ENCODE results near the gene CKAP2L. TPM values are rescaled to one million over a fixed set of nuclear protein-coding genes. Genes with fewer than 3 reads are reported as not detected.

The CKAP2L gene
- total RNA-seq, 1 donor from 2014 or later, result 0.26 TPM

- Histone ChIP-seq H3K4me3 (ENCODE audit: low read depth, low read length) (no peak overlapping the region), H3K27me3 (ENCODE audit: control insufficient read depth, insufficient read depth, low read length) (no peaks in the 10 kb centered on the region), H3K36me3 (ENCODE audit: control insufficient read depth, insufficient read depth, low read length) (no peaks in the 10 kb centered on the region)
- TF ChIP-seq CTCF (IDR thresholded peaks at IDR 0.05; ENCODE audit: insufficient read depth, low read length, severe bottlenecking), result no peak
- no peak for DNase-seq (ENCODE audit: low read depth)
- FAIRE-seq, result no peak
Measured at GRCh38 chr2:112694182-112694581, 70.2 kb downstream of the CKAP2L start.

GRCh38 chr2:112693596-112693995 is 70.8 kb downstream of the CKAP2L start:
- no peak for DNase-seq (ENCODE audit: low read depth)
- Histone ChIP-seq H3K36me3 (ENCODE audit: control insufficient read depth, insufficient read depth, low read length) (no peaks in the 10 kb centered on the region), H3K27me3 (ENCODE audit: control insufficient read depth, insufficient read depth, low read length) (no peaks in the 10 kb centered on the region), H3K4me3 (ENCODE audit: low read depth, low read length) (no peak overlapping the region)
- no peak for FAIRE-seq
- no peak for TF ChIP-seq CTCF (IDR thresholded peaks at IDR 0.05; ENCODE audit: insufficient read depth, low read length, severe bottlenecking)

- H3K36me3 ChIP-seq (ENCODE audit: control insufficient read depth, insufficient read depth, low read length), result no peaks in the 10 kb centered on the region
- FAIRE-seq (no peak), DNase-seq (ENCODE audit: low read depth) (peak; percentile 77)
- no peak overlapping the region for H3K4me3 ChIP-seq (ENCODE audit: low read depth, low read length)
- TF ChIP-seq CTCF (IDR thresholded peaks at IDR 0.05; ENCODE audit: insufficient read depth, low read length, severe bottlenecking), result no peak
- no peaks in the 10 kb centered on the region for H3K27me3 ChIP-seq (ENCODE audit: control insufficient read depth, insufficient read depth, low read length)
Measured at GRCh38 chr2:112692918-112693317, 71.5 kb downstream of the CKAP2L start.

GRCh38 chr2:112692495-112692911 is 71.9 kb downstream of the CKAP2L start:
- DNase-seq (ENCODE audit: low read depth), result peak; percentile 100
- no peaks in the 10 kb centered on the region for H3K36me3 ChIP-seq (ENCODE audit: control insufficient read depth, insufficient read depth, low read length)
- no peak overlapping the region for H3K4me3 ChIP-seq (ENCODE audit: low read depth, low read length)
- TF ChIP-seq CTCF (IDR thresholded peaks at IDR 0.05; ENCODE audit: insufficient read depth, low read length, severe bottlenecking), result no peak
- FAIRE-seq, result peak; percentile 99
- no peaks in the 10 kb centered on the region for H3K27me3 ChIP-seq (ENCODE audit: control insufficient read depth, insufficient read depth, low read length)

- FAIRE-seq (no peak), DNase-seq (ENCODE audit: low read depth) (no peak)
- no peak for TF ChIP-seq CTCF (IDR thresholded peaks at IDR 0.05; ENCODE audit: insufficient read depth, low read length, severe bottlenecking)
- H3K27me3 ChIP-seq (ENCODE audit: control insufficient read depth, insufficient read depth, low read length), result no peaks in the 10 kb centered on the region
- no peak overlapping the region for H3K4me3 ChIP-seq (ENCODE audit: low read depth, low read length)
- no peaks in the 10 kb centered on the region for H3K36me3 ChIP-seq (ENCODE audit: control insufficient read depth, insufficient read depth, low read length)
Measured at GRCh38 chr2:112691881-112692281, 72.5 kb downstream of the CKAP2L start.

GRCh38 chr2:112690853-112691401 is 73.5 kb downstream of the CKAP2L start:
- no peak for FAIRE-seq
- Histone ChIP-seq H3K4me3 (ENCODE audit: low read depth, low read length) (no peak overlapping the region), H3K36me3 (ENCODE audit: control insufficient read depth, insufficient read depth, low read length) (no peaks in the 10 kb centered on the region), H3K27me3 (ENCODE audit: control insufficient read depth, insufficient read depth, low read length) (no peaks in the 10 kb centered on the region)
- peak; percentile 86 for DNase-seq (ENCODE audit: low read depth)
- peak; percentile 51 for TF ChIP-seq CTCF (IDR thresholded peaks at IDR 0.05; ENCODE audit: insufficient read depth, low read length, severe bottlenecking)
